Stimulated activated naive CD8-positive, alpha-beta T cell treated with anti-CD3 and anti-CD28 coated beads, Interleukin-15, amount 100 ng/mL, for 72 hours (primary cell): ENCODE data around the gene HEPN1.
"Not testable (repeated sequence)": the region's sequence is repeated elsewhere in the genome, so short reads cannot be mapped to it uniquely, and the experiment has no call there.

Experiments used
- ATAC-seq: fragments of 150-1000 bp; cut with Tn5 transposase; 2 replicates; pipeline ENCODE4 v1.10.0; 2021; ENCODE audit warnings: mild to moderate bottlenecking, moderate library complexity
- DNase-seq, 2 donors: peaks; one replicate each; pipeline ENCODE4 v3.0.0; 2021 to 2022
- H3K27ac Mint-ChIP-seq, 2 donors: one replicate each; pipeline ENCODE4 v1.8.0; 2022; ENCODE audit warnings: mild to moderate bottlenecking in 2 of 2, mixed read lengths in 2 of 2, moderate library complexity in 2 of 2
- H3K27me3 Mint-ChIP-seq: one replicate; pipeline ENCODE4 v1.8.0; 2022; ENCODE audit warnings: mixed read lengths
- H3K4me1 Mint-ChIP-seq: one replicate; pipeline ENCODE4 v1.8.0; 2022; ENCODE audit warnings: mild to moderate bottlenecking, mixed read lengths
- H3K4me3 Mint-ChIP-seq, 2 donors: one replicate each; pipeline ENCODE4 v1.8.0; 2022; ENCODE audit warnings: mild to moderate bottlenecking in 2 of 2, mixed read lengths in 2 of 2, moderate library complexity in 1 of 2
- H3K9me3 Mint-ChIP-seq, 2 donors: one replicate each; pipeline ENCODE4 v1.8.0; 2022; ENCODE audit warnings: mixed read lengths in 2 of 2

The HEPN1 gene

DNA sequence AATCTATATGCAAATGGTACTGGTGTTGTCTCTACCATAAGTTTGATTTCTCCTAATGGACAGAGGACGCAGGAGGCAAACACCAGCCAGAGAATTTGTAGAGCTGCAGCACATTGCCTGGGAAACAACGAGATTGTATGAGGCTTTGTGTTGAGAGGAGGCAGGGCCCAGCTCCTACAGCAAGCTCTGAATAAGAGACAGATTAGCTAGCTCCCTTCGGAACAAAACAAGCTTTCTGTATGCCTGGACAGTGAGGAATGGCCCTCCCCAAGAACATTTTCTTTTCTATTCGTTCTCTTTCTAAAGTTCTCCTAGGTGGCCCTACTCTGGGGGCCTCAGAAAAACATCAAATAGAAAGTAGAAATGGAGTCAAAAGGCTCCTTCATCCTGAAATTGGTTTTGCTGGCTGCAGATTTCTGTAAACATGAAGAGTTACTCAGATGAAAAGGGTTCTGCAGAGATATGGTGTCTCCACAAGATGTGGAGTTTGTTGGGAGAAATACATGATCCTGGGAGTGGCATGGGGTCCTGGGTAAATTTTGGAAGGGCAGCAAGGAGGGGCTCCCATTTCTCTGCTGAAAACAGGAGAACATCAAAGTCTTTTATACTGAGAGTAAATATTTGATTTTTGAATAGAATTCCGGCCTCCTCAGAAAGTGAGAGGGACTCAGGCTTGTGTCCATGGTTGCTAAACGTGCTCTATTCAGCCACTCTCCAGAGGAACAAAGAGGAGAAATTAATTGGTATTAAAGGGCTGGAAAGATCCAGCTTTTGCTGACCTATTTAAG, 23.6 kb downstream of the HEPN1 start:
- no peak for ATAC-seq
- peaks cover 26% of the 10 kb centered on the region for H3K4me1 Mint-ChIP-seq
- H3K27ac Mint-ChIP-seq: peak overlapping the region; percentile 72 to 89
- no peak for DNase-seq
- H3K27me3 Mint-ChIP-seq: no peaks in the 10 kb centered on the region
- H3K9me3 Mint-ChIP-seq: peaks cover 0 to 2% of the 10 kb centered on the region in 2 donors
- H3K4me3 Mint-ChIP-seq: no peak overlapping the region

DNA sequence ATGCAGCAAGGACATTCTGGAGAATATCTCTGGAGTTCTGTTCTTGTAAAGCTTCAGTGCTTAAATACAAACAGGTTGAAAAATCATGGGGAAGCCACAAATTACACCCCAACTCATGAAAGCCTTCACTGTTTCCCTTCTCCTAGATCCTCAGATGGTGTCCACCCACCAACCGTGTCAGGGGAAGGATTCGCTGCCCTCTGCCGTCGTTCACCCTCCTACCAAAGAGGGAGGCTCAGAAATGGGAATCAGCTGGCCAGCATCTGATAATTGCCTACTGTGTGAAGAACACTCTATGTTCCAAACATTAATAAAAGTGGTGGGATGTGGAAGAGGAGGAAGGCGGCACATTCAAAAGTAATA, 24.2 kb downstream of the HEPN1 start:
- no peak overlapping the region for H3K4me3 Mint-ChIP-seq
- H3K9me3 Mint-ChIP-seq: peaks cover 1 to 7% of the 10 kb centered on the region in 2 donors
- DNase-seq (no peak), ATAC-seq (no peak)
- H3K27me3 Mint-ChIP-seq: no peaks in the 10 kb centered on the region
- H3K27ac Mint-ChIP-seq: no peak overlapping the region
- peaks cover 26% of the 10 kb centered on the region for H3K4me1 Mint-ChIP-seq

DNA sequence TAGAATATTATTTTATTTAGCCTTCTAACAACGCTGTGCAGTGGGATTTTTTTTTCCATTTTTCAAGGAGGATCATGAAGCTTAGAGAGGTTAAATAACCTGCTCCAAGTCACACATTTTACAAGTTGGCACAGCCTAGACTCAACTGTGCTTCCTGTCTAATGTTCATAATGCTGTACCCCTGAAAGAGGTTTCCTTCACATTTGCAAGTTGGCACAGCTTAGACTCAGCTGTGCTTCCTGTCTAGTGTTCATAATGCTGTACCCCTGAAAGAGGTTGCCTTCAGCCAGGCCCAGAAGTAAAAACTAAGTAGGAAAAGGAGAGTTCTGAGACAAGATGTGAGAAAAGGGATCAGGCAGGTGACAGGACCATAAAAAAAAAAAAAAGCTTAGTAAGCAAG, 24.7 kb downstream of the HEPN1 start:
- DNase-seq (no peak), ATAC-seq (no peak)
- Mint-ChIP-seq H3K27me3 (no peaks in the 10 kb centered on the region), H3K4me1 (peaks cover 26% of the 10 kb centered on the region), H3K9me3 (peaks cover 6 to 12% of the 10 kb centered on the region in 2 donors), H3K4me3 (no peak overlapping the region), H3K27ac (peak overlapping the region in 1 of 2 donors; percentile 74)

DNA sequence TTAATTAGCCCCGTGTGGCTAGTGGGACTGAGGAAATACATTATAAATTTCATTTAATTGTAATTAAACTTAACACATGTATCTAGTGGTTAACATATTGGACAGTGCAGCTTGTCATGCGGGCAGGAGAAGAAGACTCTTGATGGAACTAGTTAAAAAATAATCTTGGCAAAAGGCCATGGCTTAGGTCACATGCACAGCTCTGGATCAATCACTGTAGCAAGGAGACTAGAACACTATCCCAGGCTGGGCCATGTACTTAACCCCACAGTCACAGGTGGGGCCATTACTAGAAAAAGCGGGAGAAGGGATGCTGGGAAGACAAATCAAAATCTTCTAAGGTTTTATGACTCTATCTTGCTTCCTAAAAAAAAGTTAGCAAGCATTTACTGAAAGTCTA, 25.5 kb downstream of the HEPN1 start:
- H3K4me1 Mint-ChIP-seq: peaks cover 26% of the 10 kb centered on the region
- H3K4me3 Mint-ChIP-seq: no peak overlapping the region
- no peaks in the 10 kb centered on the region for H3K27me3 Mint-ChIP-seq
- peak overlapping the region in 1 of 2 donors; percentile 25 for H3K27ac Mint-ChIP-seq
- no peak for DNase-seq
- no peak for ATAC-seq
- peaks cover 8 to 15% of the 10 kb centered on the region in 2 donors for H3K9me3 Mint-ChIP-seq

DNA sequence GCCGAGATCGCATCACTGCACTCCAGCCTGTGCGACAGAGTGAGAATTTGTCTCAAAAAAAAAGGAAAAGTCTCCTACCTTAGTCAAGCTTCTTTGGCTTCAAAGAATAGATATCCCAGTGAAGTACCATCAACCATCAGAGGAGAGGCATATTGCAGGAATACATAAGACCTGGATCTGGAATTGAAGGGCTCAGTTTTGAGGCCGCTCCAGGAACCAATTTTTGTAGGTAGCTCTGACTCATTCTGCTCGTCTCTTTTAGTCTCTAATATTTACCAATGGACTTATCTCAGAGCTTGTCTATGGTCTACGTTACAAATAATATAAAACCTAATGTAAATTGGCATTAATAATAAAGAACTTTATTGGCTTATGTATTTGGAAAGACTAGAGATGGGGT, 26.8 kb downstream of the HEPN1 start:
- no peak for DNase-seq
- H3K4me1 Mint-ChIP-seq: peaks cover 26% of the 10 kb centered on the region
- no peak for ATAC-seq
- H3K27me3 Mint-ChIP-seq: no peaks in the 10 kb centered on the region
- H3K27ac Mint-ChIP-seq: no peak overlapping the region
- H3K9me3 Mint-ChIP-seq: peaks cover 8 to 15% of the 10 kb centered on the region in 2 donors
- H3K4me3 Mint-ChIP-seq: no peak overlapping the region

DNA sequence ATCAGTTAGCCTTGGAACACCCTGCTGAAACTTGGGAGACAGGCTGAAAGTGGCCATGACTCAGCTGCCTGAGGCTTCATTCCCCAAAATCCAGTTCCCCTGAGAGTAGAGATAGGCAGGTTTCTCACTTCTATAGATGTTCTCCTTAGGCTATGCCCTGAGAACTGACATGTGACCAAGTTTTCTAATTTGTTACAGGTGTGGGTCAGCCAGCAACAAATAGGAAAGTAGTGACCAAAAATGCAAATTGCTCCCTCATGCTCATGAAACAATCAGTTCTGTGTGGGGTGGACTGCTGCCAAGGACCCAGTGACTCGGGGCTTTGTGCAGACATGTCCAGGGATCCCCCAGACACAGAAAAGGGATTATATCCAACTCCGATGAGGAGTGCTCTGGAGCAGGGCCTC, 27.7 kb downstream of the HEPN1 start:
- Mint-ChIP-seq H3K4me1 (peaks cover 21% of the 10 kb centered on the region), H3K4me3 (no peak overlapping the region), H3K27me3 (no peaks in the 10 kb centered on the region), H3K27ac (no peak overlapping the region), H3K9me3 (peaks cover 8 to 15% of the 10 kb centered on the region in 2 donors)
- ATAC-seq (no peak), DNase-seq (no peak)

DNA sequence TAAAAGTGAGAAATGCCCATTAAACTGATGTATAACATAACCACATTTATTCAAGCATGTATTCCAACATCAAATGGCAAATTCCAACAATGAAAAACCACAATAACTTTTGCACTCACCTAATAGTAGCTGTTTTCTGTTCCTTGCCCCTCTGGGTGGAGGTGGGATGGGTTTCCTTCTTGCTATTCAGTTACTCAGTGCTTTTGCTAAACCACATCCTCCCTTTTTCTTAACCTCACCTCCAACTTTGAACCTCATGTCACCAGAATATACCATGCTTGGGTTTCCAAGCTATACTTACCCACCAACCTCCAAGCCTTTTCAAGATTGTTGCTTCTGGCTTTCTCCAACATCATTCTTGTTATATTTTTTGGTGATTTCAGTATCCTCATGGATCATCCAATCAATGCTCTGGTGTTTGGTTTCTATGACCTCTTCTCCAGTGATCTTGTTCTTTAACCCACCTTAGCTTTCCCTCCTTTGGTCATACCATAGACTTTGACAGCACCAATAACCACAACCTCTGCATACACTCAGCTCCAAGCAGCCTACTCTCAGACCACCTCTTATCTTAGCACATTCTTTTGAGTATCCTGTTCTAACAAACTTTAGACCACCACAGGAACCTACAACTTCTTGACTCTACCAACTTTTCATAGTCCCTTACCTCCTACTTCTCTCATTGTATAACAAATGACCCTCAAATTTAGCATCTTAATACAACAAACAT, 31.7 kb downstream of the HEPN1 start:
- Mint-ChIP-seq H3K4me3 (no peak overlapping the region), H3K9me3 (peaks cover 8 to 15% of the 10 kb centered on the region in 2 donors), H3K27ac (no peak overlapping the region), H3K4me1 (no peaks in the 10 kb centered on the region), H3K27me3 (no peaks in the 10 kb centered on the region)
- ATAC-seq (peak; percentile 52), DNase-seq (peak in 1 of 2 donors; percentile 13)

DNA sequence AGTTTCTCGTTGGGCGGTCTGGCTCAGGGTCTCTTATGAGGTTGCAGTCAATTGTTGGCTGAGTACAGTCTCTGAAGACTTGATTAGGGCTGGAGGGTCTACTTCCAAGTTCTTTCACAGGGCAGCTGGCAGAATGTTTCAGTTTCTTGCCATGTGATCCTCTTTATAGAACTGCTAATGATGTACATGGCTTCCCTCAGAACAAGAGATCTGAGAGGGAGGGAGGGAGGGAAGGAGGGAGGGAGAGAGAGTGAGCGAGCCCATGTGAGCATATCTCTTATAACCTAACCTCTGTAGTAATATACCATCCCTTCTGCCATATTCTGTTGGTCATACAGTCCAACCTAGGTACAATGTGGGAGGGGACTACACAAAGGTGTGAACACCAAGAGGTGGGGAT, 32.3 kb downstream of the HEPN1 start:
- ATAC-seq: no peak
- no peaks in the 10 kb centered on the region for H3K4me1 Mint-ChIP-seq
- peaks cover 8 to 15% of the 10 kb centered on the region in 2 donors for H3K9me3 Mint-ChIP-seq
- no peak overlapping the region for H3K4me3 Mint-ChIP-seq
- DNase-seq: no peak
- no peak overlapping the region for H3K27ac Mint-ChIP-seq
- H3K27me3 Mint-ChIP-seq: no peaks in the 10 kb centered on the region

DNA sequence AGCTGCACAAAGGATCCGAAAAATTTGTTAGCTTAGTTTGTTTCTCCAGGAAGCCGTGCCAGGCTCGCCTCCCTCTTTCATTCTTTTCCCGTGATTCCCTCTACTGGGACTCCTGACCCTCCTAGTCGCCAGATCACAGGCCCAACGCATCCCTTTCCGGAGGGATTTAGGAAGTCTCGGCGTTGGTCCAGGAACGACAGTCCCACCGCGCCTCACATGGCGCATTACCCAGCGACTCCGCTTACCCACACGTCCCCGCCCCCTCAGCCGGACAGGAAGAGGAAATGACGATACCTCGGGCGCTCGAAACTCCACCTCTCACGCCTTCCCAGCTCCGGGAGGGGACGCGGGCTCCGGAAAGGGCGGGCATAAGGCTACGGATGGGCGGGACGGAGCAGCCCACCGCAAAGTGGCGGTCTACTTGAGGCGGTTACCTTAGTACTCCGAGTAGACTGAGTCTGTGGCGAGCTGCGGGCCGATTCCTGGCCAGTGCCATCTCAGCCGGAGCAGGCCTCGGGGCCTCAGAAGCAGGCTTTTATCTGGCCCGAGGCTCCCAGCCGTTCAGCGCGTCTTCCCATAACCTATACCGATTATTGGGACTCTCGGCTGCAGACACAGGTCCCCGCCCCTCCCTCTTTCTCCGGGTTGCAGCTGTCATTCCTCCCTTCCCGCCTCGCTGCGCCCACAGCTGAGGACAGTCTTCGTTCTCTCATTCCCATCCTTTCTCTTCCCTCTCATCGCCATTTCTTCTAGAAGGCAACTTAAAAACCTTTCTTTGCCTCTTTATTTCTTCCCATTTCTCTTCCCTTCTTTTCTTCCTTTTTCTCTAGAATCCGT, 34.9 kb downstream of the HEPN1 start, which contains the start of gene CCDC15:
Gene CCDC15, plus strand, starts transcription at position 450 of the 837 bp plus-strand sequence. CDS start 531 bp downstream, outside the sequence.
- Mint-ChIP-seq H3K27me3 (no peaks in the 10 kb centered on the region), H3K4me1 (no peaks in the 10 kb centered on the region), H3K4me3 (no peak within 1 kb of the TSS), H3K27ac (no peak within 1 kb of the TSS), H3K9me3 (peaks cover 0 to under 1% of the 10 kb centered on the region in 2 donors)
- ATAC-seq (peak; percentile 97), DNase-seq (peak; percentile 87 to 95)

DNA sequence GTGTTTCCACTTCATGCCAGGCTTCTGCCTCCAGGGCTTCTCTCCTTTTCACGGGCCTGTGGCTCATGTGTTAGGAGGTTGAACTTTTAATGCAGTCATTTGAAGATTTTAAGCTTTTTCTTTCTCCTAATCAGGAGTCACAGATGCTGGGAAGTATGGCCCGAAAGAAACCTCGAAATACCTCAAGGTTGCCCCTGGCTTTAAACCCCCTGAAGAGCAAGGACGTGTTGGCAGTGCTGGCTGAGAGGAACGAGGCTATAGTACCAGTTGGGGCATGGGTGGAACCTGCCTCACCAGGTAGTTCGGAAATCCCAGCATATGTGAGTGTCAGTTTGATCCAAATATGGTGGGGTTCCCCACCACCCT, 35.5 kb downstream of the HEPN1 start:
- H3K4me3 Mint-ChIP-seq: no peak overlapping the region
- ATAC-seq: no peak
- no peaks in the 10 kb centered on the region for H3K27me3 Mint-ChIP-seq
- no peaks in the 10 kb centered on the region for H3K4me1 Mint-ChIP-seq
- H3K27ac Mint-ChIP-seq: no peak overlapping the region
- no peak for DNase-seq
- H3K9me3 Mint-ChIP-seq: no peaks in the 10 kb centered on the region

DNA sequence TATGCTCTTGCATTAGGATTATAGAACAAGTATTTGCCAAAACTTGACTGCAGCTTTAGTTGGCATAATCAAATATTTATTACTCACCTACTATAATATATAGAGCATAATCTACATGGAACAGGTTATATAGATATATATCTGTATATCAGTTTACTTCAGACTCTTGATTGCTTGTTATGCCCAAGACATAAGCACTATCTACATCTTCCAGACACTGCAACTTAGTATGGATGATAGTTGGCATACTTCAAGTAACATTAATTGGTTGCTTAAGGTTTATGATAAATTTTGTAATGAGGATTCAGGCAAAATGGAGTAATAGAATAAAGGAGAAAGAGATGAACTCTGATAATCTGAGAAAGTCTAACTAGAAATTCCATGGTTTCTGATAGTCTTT, 36.0 kb downstream of the HEPN1 start:
- no peak overlapping the region for H3K27ac Mint-ChIP-seq
- H3K9me3 Mint-ChIP-seq: no peaks in the 10 kb centered on the region
- no peak overlapping the region for H3K4me3 Mint-ChIP-seq
- no peak for DNase-seq
- ATAC-seq: no peak
- no peaks in the 10 kb centered on the region for H3K4me1 Mint-ChIP-seq
- no peaks in the 10 kb centered on the region for H3K27me3 Mint-ChIP-seq

DNA sequence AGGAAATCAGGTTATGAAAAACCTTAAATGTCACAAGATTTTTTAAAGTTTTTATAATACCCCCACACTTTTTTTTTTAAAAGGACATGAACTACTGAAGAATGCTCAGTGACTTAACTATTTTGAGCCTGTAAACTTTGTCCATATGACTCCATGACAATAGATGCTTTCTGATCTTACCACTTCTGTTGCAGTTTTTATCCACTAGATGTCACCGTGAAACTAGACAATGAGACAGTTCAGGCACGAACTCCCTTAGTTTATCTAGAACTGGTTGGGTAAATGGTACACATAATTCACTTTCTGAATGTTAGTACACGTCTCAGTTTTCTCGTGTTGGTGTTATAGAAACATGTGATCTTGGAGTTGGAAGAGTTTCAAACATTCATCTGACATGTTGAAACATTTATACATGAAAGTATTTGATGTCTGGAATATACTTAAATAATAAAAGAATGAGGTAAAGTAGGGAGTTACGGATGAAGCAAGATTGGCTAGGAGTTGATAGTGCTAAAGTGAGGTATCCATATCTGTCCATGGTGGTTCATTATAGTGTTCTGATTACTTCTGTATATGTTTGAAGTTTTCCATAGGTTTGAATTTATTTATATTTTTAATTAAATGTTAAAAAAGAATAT, 43.0 kb downstream of the HEPN1 start:
- Mint-ChIP-seq H3K9me3 (no peaks in the 10 kb centered on the region), H3K27ac (no peak overlapping the region), H3K27me3 (no peaks in the 10 kb centered on the region), H3K4me3 (no peak overlapping the region), H3K4me1 (no peaks in the 10 kb centered on the region)
- ATAC-seq (peak; percentile 91), DNase-seq (no peak)

DNA sequence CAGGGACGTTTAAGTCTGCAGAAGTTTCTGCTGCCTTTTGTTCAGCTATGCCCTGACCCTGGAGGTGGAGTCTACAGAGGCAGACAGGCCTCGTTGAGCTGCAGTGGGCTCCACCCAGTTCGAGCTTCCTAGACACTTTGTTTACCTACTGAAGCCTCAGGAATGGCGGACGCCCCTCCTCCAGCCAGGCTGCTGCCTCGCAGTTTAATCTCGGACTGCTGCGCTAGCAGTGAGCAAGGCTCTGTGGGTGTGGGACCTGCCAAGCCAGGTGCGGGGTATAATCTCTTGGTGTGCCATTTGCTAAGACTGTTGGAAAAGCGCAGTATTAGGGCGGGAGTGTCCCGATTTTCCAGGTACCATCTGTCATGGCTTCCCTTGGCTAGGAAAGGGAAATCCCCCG, 49.1 kb downstream of the HEPN1 start:
- not testable (repeated sequence) for DNase-seq, H3K4me1 Mint-ChIP-seq, H3K27ac Mint-ChIP-seq, H3K27me3 Mint-ChIP-seq, ATAC-seq, H3K4me3 Mint-ChIP-seq, H3K9me3 Mint-ChIP-seq
